8988T (cell line): Measurements from ENCODE around the gene PCDHGA9.
"Not testable (repeated sequence)": the region's sequence is repeated elsewhere in the genome, so short reads cannot be mapped to it uniquely, and the experiment has no call there.

Experiments used
- DNase-seq: peaks from one replicate; pipeline ENCODE4 v3.0.0; 2011

The PCDHGA9 gene

DNA sequence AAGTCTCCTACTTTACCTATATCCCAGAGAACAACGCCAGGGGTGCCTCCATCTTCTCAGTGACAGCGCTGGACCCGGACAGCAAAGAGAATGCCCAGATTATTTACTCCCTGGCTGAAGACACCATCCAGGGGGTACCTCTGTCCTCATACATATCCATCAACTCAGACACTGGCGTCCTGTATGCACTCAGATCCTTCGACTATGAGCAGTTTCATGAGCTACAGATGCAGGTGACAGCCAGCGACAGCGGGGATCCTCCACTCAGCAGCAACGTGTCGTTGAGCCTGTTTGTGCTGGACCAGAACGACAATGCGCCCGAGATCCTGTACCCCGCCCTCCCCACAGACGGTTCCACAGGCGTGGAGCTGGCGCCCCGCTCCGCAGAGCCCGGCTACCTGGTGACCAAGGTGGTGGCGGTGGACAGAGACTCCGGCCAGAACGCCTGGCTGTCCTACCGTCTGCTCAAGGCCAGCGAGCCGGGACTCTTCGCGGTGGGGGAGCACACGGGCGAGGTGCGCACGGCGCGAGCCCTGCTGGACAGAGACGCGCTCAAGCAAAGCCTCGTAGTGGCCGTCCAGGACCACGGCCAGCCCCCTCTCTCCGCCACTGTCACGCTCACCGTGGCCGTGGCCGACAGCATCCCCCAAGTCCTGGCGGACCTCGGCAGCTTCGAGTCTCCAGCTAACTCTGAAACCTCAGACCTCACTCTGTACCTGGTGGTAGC is 12.1 kb downstream of the PCDHGA9 start:
- DNase-seq, result not testable (repeated sequence)

DNA sequence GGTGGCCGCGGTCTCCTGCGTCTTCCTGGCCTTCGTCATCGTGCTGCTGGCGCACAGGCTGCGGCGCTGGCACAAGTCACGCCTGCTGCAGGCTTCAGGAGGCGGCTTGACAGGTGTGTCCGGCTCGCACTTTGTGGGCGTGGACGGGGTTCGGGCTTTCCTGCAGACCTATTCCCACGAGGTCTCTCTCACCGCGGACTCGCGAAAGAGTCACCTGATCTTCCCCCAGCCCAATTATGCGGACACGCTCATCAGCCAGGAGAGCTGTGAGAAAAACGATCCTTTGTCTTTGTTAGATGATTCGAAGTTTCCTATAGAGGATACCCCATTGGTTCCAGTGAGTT is 12.7 kb downstream of the PCDHGA9 start:
- DNase-seq, result not testable (repeated sequence)

DNA sequence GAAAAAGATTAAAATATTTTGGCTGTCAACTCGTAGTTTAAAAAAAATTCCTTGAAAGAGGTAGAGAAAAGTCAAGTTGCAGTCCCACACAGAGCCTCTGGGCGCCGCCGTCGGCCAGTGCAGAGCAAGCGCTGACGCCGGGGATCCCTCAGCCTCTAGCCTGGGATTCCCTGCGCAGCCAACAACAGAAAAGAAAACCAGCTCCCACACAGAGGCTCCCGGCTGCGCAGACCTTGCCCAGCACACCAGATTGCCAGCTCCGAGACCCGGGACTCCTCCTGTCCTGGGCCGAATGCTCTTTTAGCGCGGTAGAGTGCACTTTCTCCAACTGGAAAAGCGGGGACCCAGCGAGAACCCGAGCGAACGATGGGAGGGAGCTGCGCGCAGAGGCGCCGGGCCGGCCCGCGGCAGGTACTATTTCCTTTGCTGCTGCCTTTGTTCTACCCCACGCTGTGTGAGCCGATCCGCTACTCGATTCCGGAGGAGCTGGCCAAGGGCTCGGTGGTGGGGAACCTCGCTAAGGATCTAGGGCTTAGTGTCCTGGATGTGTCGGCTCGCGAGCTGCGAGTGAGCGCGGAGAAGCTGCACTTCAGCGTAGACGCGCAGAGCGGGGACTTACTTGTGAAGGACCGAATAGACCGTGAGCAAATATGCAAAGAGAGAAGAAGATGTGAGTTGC is 15.1 kb downstream of the PCDHGA9 start, which contains the start of gene PCDHGB7:
Gene PCDHGB7, plus strand, starts transcription at position 184 of the 679 bp plus-strand sequence. Its CDS starts 183 bp downstream, at position 367.
- DNase-seq, result peak; percentile 69

DNA sequence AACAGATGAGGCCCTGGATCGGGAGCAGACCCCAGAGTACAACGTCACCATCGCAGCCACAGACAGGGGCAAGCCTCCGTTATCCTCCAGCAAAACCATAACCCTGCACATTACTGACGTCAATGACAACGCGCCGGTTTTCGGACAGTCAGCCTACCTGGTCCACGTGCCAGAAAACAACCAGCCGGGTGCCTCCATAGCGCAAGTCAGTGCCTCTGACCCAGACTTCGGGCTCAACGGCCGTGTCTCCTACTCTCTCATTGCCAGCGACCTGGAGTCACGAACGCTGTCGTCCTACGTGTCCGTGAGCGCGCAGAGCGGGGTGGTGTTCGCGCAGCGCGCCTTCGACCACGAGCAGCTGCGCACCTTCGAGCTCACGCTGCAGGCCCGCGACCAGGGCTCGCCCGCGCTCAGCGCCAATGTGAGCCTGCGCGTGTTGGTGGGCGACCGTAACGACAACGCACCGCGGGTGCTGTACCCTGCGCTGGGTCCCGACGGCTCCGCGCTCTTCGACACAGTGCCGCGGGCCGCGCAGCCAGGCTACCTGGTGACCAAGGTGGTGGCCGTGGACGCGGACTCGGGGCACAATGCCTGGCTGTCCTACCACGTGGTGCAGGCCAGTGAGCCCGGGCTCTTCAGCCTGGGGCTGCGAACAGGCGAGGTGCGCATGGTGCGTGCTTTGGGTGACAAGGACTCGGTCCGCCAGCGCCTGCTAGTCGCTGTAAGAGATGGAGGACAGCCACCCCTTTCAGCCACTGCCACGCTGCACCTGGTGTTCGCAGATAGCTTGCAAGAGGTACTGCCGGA is 16.7 kb downstream of the PCDHGA9 start:
- DNase-seq, result no peak

DNA sequence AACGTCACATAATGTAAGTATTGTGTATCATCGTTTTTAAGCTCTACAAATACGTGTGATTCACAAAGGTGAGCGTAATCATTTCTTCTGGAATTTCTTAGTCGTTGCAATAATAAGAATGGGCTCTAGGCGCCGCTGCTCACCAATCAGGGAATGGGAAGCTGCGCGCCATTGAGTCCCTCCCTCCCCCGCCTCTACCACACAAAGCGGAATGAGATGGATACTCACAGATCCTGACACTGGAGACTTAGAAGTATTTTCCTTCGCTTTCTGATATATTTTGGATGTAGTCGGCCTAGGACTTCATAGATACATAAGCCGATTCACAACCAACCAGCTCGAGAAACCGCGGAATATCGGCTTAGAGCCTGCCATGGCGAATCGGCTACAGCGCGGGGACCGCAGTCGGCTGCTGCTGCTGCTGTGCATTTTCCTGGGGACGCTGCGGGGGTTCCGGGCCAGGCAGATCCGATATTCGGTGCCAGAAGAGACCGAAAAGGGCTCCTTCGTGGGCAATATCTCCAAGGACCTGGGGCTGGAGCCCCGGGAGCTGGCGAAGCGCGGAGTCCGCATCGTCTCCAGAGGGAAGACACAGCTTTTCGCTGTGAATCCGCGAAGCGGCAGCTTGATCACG is 18.4 kb downstream of the PCDHGA9 start, which contains the start of gene PCDHGA11:
Gene PCDHGA11, plus strand, starts transcription at position 197 of the 634 bp plus-strand sequence. Its CDS starts 177 bp downstream, at position 374.
- DNase-seq, result peak; percentile 68

DNA sequence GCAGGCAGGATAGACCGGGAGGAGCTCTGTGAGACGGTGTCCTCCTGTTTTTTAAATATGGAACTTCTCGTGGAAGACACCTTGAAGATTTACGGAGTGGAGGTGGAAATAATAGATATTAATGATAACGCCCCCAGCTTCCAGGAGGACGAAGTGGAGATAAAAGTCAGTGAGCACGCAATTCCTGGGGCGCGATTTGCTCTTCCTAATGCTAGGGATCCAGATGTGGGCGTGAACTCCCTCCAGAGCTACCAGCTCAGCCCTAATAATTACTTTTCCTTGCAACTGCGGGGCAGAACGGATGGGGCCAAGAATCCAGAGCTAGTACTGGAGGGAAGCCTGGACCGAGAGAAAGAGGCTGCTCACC is 18.9 kb downstream of the PCDHGA9 start:
- DNase-seq, result no peak

DNA sequence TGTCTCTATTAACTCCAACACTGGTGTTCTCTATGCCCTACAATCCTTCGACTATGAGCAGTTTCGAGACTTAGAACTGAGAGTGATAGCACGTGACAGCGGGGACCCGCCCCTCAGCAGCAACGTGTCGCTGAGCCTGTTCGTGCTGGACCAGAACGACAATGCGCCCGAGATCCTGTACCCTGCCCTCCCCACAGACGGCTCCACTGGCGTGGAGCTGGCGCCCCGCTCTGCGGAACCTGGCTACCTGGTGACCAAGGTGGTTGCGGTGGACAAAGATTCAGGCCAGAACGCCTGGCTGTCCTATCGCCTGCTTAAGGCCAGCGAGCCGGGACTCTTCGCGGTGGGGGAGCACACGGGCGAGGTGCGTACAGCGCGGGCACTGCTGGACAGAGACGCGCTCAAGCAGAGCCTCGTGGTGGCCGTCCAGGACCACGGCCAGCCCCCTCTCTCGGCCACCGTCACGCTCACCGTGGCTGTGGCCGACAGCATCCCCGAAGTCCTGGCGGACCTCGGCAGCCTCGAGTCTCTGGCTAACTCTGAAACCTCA is 20.2 kb downstream of the PCDHGA9 start:
- DNase-seq, result no peak

DNA sequence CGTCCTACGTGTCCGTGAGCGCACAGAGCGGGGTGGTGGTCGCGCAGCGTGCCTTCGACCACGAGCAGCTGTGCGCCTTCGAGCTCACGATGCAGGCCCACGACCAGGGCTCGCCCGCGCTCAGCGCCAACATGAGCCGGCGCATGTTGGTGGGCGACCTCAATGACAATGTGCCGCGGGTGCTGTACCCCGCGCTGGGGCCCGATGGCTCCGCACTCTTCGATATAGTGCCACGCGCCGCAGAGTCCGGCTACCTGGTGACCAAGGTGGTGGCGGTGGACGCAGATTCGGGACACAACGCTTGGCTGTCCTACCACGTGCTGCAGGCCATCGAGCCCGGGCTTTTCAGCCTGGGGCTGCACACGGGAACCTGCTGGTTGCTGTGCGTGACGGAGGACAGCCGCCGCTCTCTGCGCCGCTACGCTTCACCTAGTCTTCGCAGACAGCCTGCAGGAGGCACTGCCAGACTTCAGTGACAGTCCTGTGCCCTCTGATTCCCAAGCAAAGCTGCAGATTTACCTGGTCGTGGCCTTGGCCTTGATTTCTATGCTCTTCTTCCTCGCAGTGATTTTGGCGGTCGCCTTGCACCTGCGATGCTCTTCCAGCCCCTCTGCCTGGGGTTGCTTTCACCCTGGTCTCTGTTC is 25.3 kb downstream of the PCDHGA9 start:
- DNase-seq, result no peak

DNA sequence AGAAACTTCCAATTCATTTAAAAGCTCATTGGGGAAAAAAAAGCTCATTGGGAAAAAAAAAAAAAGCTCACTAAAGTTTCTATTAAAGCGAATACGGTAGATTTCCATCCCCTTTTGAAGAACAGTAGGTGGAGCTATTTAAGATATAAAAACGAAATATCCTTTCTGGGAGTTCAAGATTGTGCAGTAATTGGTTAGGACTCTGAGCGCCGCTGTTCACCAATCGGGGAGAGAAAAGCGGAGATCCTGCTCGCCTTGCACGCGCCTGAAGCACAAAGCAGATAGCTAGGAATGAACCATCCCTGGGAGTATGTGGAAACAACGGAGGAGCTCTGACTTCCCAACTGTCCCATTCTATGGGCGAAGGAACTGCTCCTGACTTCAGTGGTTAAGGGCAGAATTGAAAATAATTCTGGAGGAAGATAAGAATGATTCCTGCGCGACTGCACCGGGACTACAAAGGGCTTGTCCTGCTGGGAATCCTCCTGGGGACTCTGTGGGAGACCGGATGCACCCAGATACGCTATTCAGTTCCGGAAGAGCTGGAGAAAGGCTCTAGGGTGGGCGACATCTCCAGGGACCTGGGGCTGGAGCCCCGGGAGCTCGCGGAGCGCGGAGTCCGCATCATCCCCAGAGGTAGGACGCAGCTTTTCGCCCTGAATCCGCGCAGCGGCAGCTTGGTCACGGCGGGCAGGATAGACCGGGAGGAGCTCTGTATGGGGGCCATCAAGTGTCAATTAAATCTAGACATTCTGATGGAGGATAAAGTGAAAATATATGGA is 27.9 kb downstream of the PCDHGA9 start, which contains the start of gene PCDHGA12:
Gene PCDHGA12, plus strand, starts transcription at position 176 of the 782 bp plus-strand sequence. Its CDS starts 253 bp downstream, at position 429.
- DNase-seq, result peak; percentile 80

DNA sequence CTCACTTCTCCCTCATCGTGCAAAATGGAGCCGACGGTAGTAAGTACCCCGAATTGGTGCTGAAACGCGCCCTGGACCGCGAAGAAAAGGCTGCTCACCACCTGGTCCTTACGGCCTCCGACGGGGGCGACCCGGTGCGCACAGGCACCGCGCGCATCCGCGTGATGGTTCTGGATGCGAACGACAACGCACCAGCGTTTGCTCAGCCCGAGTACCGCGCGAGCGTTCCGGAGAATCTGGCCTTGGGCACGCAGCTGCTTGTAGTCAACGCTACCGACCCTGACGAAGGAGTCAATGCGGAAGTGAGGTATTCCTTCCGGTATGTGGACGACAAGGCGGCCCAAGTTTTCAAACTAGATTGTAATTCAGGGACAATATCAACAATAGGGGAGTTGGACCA is 28.7 kb downstream of the PCDHGA9 start:
- no peak for DNase-seq

DNA sequence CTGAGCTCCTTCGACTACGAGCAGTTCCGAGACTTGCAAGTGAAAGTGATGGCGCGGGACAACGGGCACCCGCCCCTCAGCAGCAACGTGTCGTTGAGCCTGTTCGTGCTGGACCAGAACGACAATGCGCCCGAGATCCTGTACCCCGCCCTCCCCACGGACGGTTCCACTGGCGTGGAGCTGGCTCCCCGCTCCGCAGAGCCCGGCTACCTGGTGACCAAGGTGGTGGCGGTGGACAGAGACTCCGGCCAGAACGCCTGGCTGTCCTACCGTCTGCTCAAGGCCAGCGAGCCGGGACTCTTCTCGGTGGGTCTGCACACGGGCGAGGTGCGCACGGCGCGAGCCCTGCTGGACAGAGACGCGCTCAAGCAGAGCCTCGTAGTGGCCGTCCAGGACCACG is 29.7 kb downstream of the PCDHGA9 start:
- DNase-seq, result not testable (repeated sequence)

DNA sequence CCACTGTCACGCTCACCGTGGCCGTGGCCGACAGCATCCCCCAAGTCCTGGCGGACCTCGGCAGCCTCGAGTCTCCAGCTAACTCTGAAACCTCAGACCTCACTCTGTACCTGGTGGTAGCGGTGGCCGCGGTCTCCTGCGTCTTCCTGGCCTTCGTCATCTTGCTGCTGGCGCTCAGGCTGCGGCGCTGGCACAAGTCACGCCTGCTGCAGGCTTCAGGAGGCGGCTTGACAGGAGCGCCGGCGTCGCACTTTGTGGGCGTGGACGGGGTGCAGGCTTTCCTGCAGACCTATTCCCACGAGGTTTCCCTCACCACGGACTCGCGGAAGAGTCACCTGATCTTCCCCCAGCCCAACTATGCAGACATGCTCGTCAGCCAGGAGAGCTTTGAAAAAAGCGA is 30.1 kb downstream of the PCDHGA9 start:
- DNase-seq, result not testable (repeated sequence)

DNA sequence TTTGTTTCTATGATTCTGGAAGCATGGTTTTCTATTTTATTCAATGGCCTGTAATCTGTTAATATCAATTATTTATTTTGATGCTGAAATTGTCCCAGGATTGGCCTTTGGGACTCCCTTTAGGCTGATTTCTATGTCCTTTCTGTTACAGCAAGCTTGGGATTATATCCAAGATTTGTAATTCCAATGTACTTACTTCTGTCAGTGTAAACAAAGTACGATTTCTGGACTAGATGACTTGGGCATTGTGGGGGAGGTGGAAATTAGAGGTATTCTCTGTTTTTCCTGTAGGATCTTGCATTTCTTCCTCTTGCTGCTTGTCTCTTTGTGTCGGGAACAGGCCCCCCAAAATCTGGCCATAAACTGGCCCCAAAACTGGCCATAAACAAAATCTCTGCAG is 31.4 kb downstream of the PCDHGA9 start:
- no peak for DNase-seq

DNA sequence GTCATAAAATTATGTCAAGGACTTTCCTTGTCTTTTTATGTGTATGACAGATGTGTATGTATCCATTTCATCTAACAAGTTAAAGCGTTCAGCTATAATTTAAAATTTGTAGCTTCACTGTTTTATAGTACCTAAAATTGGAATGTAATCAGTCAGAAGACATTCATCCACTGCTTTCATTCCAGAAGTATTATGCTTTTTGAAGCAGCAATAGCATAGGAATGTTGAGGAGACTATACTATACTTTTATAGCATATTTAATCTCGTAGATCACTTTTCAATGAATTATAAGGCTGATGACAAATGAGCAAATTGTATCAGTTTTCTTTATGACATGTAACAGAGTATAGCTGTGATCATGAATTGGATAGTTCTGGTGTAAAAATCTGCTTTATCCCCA is 34.6 kb downstream of the PCDHGA9 start:
- no peak for DNase-seq

DNA sequence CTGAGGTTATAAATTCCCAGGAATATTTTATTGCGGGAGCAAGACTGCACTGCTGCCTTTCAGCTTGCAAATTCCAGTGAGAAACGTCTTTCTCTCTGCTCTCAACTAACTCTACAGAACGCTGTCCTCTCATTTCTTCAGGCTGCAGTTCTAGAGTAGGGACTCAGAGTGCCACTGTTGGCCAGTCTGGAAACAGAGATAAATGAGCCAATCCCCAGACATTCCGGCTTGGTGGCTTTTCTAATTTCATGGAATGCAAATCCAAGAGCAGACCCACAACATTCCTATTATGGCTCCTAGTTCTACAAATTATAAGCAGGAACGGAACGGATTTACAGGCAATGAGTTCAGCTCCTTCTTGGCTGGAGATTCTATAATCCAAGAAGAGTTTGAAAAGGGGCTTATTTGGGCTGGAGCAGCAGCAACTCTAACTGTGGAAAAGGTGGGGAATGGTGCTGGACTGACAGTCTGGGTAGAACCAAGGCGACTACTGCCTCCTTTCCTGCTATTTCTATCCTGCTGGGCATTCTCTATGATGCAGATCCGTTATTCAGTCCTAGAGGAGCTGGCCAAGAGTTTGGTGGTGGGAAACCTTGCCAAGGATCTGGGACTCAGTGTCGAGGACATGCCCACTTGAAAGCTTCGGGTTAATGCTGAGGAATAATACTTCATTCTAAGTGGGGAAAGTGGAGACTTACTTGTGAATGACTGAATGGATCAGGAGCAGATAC is 37.0 kb downstream of the PCDHGA9 start:
- DNase-seq, result no peak

DNA sequence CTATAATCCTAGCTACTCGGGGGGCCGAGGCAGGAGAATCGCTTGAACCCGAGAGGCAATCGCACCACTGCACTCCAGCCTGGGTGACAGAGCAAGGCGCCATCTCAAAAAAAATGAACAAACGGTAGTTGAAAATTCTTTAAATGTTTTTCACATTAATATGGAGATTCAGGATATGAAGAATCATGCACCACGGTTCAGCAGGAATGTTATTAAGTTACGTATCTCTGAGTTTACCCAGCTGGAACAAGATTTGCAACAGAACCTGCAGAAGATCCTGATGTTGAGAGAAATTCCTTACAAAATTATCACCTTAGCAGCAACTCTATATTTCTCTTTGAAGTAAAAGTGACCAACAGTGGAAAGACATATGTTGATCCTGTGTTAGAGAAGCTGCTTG is 37.8 kb downstream of the PCDHGA9 start:
- no peak for DNase-seq

DNA sequence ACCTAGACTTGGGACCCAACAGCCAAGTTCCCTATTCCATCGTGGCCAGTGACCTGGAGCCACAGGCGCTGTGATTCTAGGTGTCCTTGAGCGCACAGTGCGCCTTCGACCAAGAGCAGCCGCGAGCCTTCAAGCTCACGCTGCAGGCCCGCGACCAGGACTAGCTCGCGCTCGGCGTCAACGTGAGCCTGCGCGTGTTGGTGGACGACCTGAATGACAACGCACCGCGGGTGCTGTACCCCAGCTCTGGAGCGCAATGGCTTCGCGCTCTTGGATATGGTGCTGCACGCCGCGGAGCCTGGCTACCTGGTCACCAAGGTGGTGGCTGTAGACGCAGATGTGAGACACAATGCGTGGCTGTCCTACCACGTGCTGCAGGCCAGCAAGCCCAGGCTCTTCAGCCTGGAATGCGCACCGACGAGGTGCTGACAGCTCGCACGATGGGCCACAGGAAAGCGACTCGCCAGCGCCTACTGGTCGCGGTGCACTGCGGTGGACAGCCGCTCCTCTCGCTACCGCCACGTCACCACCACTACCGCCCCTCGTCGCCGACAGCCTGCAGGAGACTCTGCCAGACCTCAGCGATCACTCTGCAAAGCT is 39.1 kb downstream of the PCDHGA9 start:
- no peak for DNase-seq
